Measurements from ENCODE around the gene CCBE1.

- TF ChIP-seq CBX2 (IDR thresholded peaks at IDR 0.05; ENCODE audit: borderline replicate concordance, low read depth): no peak
- TF ChIP-seq CEBPB (IDR thresholded peaks at IDR 0.05): no peak
- TF ChIP-seq CTCF (IDR thresholded peaks at IDR 0.05): no peak
- TF ChIP-seq RFX5 (IDR thresholded peaks at IDR 0.05): no peak
Observed at GRCh38 chr18:59695551-59695950, 1.7 kb downstream of the CCBE1 start.
